ENCODE data around the gene SART3. TPM values are rescaled to one million over a fixed set of nuclear protein-coding genes. Genes with fewer than 3 reads are reported as not detected.
"Not testable (repeated sequence)": the region's sequence is repeated elsewhere in the genome, so short reads cannot be mapped to it uniquely, and the experiment has no call there.

Gene SART3
- total RNA-seq, 3 donors from 2014 or later (not counting 1 experiment from before 2014, with no cell fraction given), result 76.5 to 107 (median 78.3) TPM

GRCh38 chr12:108575199-108575912, 14.4 kb upstream of the SART3 start:
- Histone ChIP-seq H3K36me3 (ENCODE audit: control insufficient read depth, insufficient read depth, low read length) (no peaks in the 10 kb centered on the region), H3K9me3 (ENCODE audit: control insufficient read depth, insufficient read depth, low read length) (peaks cover 7% of the 10 kb centered on the region), H3K27me3 (ENCODE audit: control insufficient read depth, insufficient read depth, low read length) (no peaks in the 10 kb centered on the region), H3K4me3 (ENCODE audit: low read length) (no peak overlapping the region), H3K27ac (ENCODE audit: low read length) (no peak overlapping the region), H3K4me1 (ENCODE audit: control insufficient read depth, insufficient read depth, low read length) (peaks cover 8% of the 10 kb centered on the region)
- Mint-ChIP-seq H3K4me1 (peaks cover 5 to 16% of the 10 kb centered on the region in 2 donors), H3K27me3 (ENCODE audit: low read depth in 2 of 2) (peaks cover 0 to 15% of the 10 kb centered on the region in 2 donors), H3K36me3 (no peaks in the 10 kb centered on the region), H3K27ac (no peak overlapping the region), H3K4me3 (no peak overlapping the region), H3K9me3 (peaks cover 8 to 11% of the 10 kb centered on the region in 2 donors)
- intact Hi-C loops (cut with micrococcal nuclease), result no loop called here
- ATAC-seq (no peak), DNase-seq (peak in 1 of 2 donors; percentile 38)
- TF ChIP-seq, protein P1, sequence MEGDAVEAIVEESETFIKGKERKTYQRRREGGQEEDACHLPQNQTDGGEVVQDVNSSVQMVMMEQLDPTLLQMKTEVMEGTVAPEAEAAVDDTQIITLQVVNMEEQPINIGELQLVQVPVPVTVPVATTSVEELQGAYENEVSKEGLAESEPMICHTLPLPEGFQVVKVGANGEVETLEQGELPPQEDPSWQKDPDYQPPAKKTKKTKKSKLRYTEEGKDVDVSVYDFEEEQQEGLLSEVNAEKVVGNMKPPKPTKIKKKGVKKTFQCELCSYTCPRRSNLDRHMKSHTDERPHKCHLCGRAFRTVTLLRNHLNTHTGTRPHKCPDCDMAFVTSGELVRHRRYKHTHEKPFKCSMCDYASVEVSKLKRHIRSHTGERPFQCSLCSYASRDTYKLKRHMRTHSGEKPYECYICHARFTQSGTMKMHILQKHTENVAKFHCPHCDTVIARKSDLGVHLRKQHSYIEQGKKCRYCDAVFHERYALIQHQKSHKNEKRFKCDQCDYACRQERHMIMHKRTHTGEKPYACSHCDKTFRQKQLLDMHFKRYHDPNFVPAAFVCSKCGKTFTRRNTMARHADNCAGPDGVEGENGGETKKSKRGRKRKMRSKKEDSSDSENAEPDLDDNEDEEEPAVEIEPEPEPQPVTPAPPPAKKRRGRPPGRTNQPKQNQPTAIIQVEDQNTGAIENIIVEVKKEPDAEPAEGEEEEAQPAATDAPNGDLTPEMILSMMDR (IDR thresholded peaks at IDR 0.05), result no peak
- 83% methylated on average over 9 of the region's 9 CpGs for WGBS (ENCODE audit: insufficient coverage)

DNA sequence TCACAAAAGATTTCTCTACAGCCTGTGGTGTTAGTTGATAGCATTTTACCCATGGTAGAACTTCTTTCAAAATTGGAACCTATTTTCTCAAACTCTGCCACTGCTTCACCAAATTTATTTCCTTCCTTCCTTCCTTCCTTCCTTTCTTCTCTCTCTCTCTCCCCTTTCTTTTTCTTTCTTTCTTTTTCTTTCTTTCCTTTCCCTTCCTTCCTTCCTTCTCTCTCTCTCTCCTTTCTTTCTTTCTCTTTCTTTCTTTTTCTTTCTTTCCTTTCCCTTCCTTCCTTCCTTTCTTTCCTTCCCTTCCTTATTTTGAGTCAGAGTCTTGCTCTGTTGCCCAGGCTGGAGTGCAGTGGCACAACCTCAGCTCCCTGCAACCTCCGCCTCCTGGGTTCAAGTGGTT, 13.3 kb upstream of the SART3 start:
- H3K27me3 ChIP-seq (ENCODE audit: control insufficient read depth, insufficient read depth, low read length); DNase-seq; H3K27ac Mint-ChIP-seq; H3K36me3 Mint-ChIP-seq; H3K27ac ChIP-seq (ENCODE audit: low read length); H3K4me1 ChIP-seq (ENCODE audit: control insufficient read depth, insufficient read depth, low read length); H3K4me3 Mint-ChIP-seq; intact Hi-C loops (cut with micrococcal nuclease); H3K4me3 ChIP-seq (ENCODE audit: low read length); H3K9me3 ChIP-seq (ENCODE audit: control insufficient read depth, insufficient read depth, low read length); ATAC-seq; H3K36me3 ChIP-seq (ENCODE audit: control insufficient read depth, insufficient read depth, low read length): not testable (repeated sequence)
- Mint-ChIP-seq H3K4me1 (peaks cover 2 to 12% of the 10 kb centered on the region in 2 donors), H3K27me3 (ENCODE audit: low read depth in 2 of 2) (peaks cover 0 to 15% of the 10 kb centered on the region in 2 donors), H3K9me3 (peaks cover 8 to 11% of the 10 kb centered on the region in 2 donors)
- WGBS (ENCODE audit: insufficient coverage), result 100% methylated on average over 1 of the region's 1 CpG

DNA sequence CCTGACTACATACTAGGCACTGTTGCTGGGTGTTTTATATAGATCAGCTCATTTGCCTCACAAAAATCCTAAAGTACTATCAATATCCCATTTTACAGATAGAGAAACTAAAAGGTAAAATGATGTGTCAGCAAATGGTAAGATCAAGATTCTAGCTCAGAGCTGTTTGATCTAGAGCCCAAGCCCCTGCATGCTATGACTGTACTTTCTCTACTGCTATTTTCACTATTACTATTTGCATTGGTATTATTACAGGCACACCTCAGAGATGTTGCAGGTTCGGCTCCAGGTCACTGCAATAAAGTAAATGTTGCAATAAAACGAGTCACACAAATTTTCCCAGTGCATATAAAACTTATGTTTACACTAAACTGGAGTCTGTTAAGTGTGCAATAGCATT, 12.3 kb upstream of the SART3 start:
- no peak overlapping the region for H3K4me3 ChIP-seq (ENCODE audit: low read length)
- Mint-ChIP-seq H3K4me1 (peaks cover 0 to 3% of the 10 kb centered on the region in 2 donors), H3K27me3 (ENCODE audit: low read depth in 2 of 2) (peaks cover 0 to 15% of the 10 kb centered on the region in 2 donors), H3K4me3 (no peak overlapping the region), H3K27ac (no peak overlapping the region), H3K36me3 (peaks cover 11% of the 10 kb centered on the region), H3K9me3 (peaks cover 0 to 2% of the 10 kb centered on the region in 2 donors)
- no peak overlapping the region for H3K27ac ChIP-seq (ENCODE audit: low read length)
- ATAC-seq, result no peak
- no peaks in the 10 kb centered on the region for H3K9me3 ChIP-seq (ENCODE audit: control insufficient read depth, insufficient read depth, low read length)
- intact Hi-C loops (cut with micrococcal nuclease), result no loop called here
- H3K36me3 ChIP-seq (ENCODE audit: control insufficient read depth, insufficient read depth, low read length), result peaks cover 12% of the 10 kb centered on the region
- TF ChIP-seq, protein P1 (IDR thresholded peaks at IDR 0.05), result no peak
- H3K27me3 ChIP-seq (ENCODE audit: control insufficient read depth, insufficient read depth, low read length), result no peaks in the 10 kb centered on the region
- DNase-seq, result no peak
- no CpG with 5 or more reads among the region's 2 CpGs for WGBS (ENCODE audit: insufficient coverage)
- H3K4me1 ChIP-seq (ENCODE audit: control insufficient read depth, insufficient read depth, low read length), result peaks cover 4% of the 10 kb centered on the region

GRCh38 chr12:108572166-108572790, 11.3 kb upstream of the SART3 start:
- peaks cover 22% of the 10 kb centered on the region for H3K36me3 ChIP-seq (ENCODE audit: control insufficient read depth, insufficient read depth, low read length)
- peaks cover 4% of the 10 kb centered on the region for H3K4me1 ChIP-seq (ENCODE audit: control insufficient read depth, insufficient read depth, low read length)
- ATAC-seq (peak in 1 of 3 donors; percentile 18), DNase-seq (peak in 1 of 2 donors; percentile 23)
- intact Hi-C loops (cut with micrococcal nuclease), result no loop called here
- Mint-ChIP-seq H3K4me1 (no peaks in the 10 kb centered on the region), H3K36me3 (peaks cover 22% of the 10 kb centered on the region), H3K27ac (no peak overlapping the region), H3K27me3 (ENCODE audit: low read depth in 2 of 2) (peaks cover 0 to 15% of the 10 kb centered on the region in 2 donors), H3K9me3 (no peaks in the 10 kb centered on the region), H3K4me3 (no peak overlapping the region)
- 75% methylated on average over 8 of the region's 8 CpGs for WGBS (ENCODE audit: insufficient coverage)
- no peak overlapping the region for H3K27ac ChIP-seq (ENCODE audit: low read length)
- TF ChIP-seq, protein P1 (IDR thresholded peaks at IDR 0.05), result no peak
- no peaks in the 10 kb centered on the region for H3K27me3 ChIP-seq (ENCODE audit: control insufficient read depth, insufficient read depth, low read length)
- no peak overlapping the region for H3K4me3 ChIP-seq (ENCODE audit: low read length)
- H3K9me3 ChIP-seq (ENCODE audit: control insufficient read depth, insufficient read depth, low read length), result no peaks in the 10 kb centered on the region
